ENCODE measurements around the gene KRTAP10-7.

Gene KRTAP10-7

DNA sequence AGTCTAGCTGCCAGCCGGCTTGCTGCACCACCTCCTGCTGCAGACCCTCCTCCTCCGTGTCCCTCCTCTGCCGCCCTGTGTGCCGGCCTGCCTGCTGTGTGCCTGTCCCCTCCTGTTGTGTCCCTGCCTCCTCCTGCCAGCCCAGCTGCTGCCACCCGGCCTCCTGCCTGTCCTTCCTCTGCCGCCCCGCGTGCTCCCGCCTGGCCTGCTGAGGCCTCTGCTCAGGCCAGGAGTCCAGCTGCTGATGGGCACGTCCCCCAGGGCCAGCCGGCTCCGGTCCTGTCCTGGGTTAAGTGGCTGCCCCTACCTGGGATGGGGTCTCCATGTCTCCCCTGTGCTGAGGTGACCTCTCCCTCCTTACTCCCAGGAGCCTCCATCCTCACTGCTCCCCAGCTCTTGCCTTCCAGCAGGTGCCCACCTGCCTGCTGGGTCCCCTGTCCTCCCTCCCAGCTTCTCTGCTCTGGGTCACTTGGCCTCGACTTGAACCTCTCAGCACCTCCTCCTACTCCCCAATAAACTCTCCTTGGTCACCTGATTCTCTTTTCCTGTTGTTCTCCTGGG, 12.4 kb downstream of the KRTAP10-7 start:
- DNase-seq (ENCODE audit: low read depth), result no peak
- TF ChIP-seq, protein P1, sequence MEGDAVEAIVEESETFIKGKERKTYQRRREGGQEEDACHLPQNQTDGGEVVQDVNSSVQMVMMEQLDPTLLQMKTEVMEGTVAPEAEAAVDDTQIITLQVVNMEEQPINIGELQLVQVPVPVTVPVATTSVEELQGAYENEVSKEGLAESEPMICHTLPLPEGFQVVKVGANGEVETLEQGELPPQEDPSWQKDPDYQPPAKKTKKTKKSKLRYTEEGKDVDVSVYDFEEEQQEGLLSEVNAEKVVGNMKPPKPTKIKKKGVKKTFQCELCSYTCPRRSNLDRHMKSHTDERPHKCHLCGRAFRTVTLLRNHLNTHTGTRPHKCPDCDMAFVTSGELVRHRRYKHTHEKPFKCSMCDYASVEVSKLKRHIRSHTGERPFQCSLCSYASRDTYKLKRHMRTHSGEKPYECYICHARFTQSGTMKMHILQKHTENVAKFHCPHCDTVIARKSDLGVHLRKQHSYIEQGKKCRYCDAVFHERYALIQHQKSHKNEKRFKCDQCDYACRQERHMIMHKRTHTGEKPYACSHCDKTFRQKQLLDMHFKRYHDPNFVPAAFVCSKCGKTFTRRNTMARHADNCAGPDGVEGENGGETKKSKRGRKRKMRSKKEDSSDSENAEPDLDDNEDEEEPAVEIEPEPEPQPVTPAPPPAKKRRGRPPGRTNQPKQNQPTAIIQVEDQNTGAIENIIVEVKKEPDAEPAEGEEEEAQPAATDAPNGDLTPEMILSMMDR (IDR thresholded peaks at IDR 0.05; ENCODE audit: insufficient read depth, low read depth, low read length, missing control alignments), result no peak

DNA sequence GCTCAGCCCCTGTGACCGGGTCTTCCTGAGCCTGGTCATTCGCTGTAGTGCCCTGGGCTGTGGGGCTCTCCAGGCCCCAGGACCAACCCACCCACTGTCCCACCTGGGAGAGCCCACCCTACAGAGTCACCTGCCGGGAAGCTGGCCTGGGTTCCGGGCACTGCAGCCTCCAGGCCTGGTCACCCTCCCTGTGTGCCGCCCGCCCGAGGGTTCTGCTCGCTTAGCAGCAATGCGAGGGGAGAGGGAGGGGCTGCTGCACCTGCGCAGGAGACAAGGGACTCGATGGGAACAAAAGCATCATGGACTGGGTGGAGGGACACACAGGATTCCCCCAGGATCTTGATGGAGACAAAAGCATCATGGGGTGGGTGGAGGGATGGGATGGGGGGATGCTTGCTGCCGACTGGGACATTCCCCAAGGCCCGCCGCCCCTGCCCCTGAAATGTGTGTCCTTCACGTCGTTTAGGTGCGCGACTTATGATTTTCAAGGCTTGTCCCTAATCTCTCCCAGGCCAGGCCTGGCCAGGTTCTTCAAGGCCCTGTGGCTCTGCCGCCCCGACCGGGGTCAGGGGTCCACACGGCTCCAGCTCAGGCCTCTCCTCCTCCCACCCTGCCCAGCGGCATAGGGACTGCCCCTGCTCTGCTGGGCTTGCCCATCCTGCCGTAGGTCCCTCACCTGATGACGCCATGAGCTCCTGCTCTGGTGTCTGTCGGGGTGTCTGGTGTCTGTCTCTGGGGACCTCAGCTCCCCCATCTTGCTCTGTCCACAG, 13.2 kb downstream of the KRTAP10-7 start:
- DNase-seq (ENCODE audit: low read depth), result no peak
- TF ChIP-seq, protein P1 (IDR thresholded peaks at IDR 0.05; ENCODE audit: insufficient read depth, low read depth, low read length, missing control alignments), result no peak
- no peak overlapping the region for H3K4me3 ChIP-seq (ENCODE audit: low read depth, low read length)

More for the DNA sequence above, 12.4 kb downstream of the KRTAP10-7 start:
- no peak overlapping the region for H3K4me3 ChIP-seq (ENCODE audit: low read depth, low read length)

DNA sequence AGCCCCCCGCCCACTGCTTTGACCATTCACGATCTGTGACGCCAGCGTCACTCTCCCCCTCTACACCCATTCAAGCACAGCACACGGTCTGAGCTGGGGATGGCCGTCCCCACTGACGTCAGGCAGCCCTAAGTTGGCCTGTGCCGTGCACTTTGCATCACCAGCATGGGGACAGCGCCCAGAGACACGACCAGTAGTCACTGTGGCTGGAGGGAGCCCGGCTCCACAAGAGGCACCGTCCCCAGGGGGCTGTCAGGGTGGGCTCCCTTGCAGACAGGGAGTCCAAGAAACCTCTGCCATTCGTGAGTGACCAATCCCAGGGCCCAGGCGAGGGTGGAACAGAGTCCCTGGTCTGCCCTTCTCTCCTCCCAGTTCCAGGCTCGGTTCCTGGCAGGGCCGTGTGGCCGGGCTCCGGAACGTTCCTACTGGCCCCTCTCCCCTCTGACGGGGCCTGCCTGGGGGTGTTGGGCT, 13.8 kb downstream of the KRTAP10-7 start:
- TF ChIP-seq, protein P1 (IDR thresholded peaks at IDR 0.05; ENCODE audit: insufficient read depth, low read depth, low read length, missing control alignments), result no peak

DNA sequence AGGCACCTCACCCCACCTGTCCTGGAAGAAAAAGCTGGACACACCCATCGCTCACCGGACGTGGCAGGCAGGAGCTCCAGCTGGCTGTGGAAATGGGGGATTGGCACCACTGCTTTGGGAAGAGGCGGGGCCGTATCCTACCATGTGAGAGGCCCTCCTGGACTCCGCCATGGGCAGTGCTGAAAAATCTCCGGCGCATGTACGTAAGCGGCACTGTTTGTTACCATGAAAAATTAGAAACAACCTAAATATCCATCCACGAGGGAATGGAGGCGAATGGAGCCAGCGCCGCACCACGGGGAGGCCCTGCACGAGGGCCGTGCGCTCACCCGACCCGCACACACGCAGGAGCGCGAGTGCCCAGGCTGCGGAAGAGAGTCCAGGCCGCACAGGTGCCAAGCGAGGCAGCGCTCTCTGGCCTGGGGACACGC, 14.6 kb downstream of the KRTAP10-7 start:
- TF ChIP-seq, protein P1 (IDR thresholded peaks at IDR 0.05; ENCODE audit: insufficient read depth, low read depth, low read length, missing control alignments), result no peak
- no peak overlapping the region for H3K4me3 ChIP-seq (ENCODE audit: low read depth, low read length)
- DNase-seq (ENCODE audit: low read depth), result no peak

More for the DNA sequence above, 13.8 kb downstream of the KRTAP10-7 start:
- H3K4me3 ChIP-seq (ENCODE audit: low read depth, low read length), result no peak overlapping the region
- DNase-seq (ENCODE audit: low read depth), result no peak

DNA sequence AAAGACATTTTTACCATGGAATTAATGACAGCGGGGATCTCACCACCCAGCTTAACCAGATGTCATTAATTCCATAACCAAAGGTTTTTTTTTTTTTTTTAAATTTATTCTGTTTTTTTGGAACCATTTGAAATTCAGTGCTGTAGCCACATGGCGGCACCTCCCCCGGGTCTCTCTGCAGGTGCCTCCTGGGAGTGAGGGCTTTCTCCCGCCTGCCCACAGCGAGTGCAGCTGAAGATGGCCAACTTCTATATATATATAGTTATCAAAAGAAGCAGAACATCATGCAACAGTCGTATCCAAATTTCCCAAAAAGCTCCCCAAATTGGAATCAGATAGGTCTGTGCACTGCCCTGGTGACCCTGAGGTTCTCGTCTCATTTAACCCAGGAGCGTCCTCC, 15.1 kb downstream of the KRTAP10-7 start:
- DNase-seq (ENCODE audit: low read depth), result no peak
- TF ChIP-seq, protein P1 (IDR thresholded peaks at IDR 0.05; ENCODE audit: insufficient read depth, low read depth, low read length, missing control alignments), result no peak

DNA sequence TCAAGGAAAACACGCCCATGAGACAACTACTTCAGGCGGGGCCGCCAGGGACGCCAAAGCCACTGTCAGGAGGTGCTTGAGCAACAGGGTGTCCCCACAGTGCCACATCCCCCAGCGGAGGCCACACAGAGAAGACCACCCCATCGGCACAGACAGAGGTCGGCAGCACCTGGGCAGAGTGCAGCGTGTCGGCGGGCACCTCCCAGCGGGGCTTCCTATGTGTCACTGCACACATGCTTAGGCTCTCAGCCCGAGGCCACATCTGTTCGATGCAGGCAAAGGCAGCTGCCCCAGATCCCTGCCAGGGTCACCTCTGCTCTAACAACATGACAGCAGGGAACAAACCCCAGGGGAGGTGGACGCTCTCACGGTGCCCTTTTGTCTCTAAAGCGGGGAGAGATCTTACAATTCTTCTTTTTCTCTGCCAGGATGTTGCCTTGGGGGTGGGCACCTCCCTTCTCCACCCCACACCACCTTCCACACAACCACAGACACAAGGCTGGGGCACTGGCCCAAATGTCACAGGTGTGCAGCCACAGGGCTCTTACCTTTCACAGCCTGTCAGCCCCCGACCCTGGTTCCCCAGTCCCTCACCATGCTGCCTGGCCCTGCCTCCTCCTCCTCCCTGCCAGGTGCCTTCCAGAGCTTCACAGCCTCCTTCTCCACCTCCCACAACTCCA, 15.7 kb downstream of the KRTAP10-7 start:
- no peak overlapping the region for H3K4me3 ChIP-seq (ENCODE audit: low read depth, low read length)
- DNase-seq (ENCODE audit: low read depth), result no peak
- TF ChIP-seq, protein P1 (IDR thresholded peaks at IDR 0.05; ENCODE audit: insufficient read depth, low read depth, low read length, missing control alignments), result no peak

More for the DNA sequence above, 15.1 kb downstream of the KRTAP10-7 start:
- H3K4me3 ChIP-seq (ENCODE audit: low read depth, low read length), result no peak overlapping the region

All from GM12865 (cell line).